ENCODE measurements around the gene CALML6. TPM values are rescaled to one million over a fixed set of nuclear protein-coding genes. Genes with fewer than 3 reads are reported as not detected.

CALML6 gene
- total and polyA plus RNA-seq, 2 of the 8 experiments (the other 6 are each of a cell fraction or from before 2014, with no cell fraction given): 0.54 to 1.3 TPM

- H2AK5ac ChIP-seq (ENCODE audit: low read depth, low read length): no peak overlapping the region
- no peaks in the 10 kb centered on the region for H3K79me2 ChIP-seq (ENCODE audit: control insufficient read depth in 1 of 2, insufficient read depth in 2 of 2, low read length in 2 of 2)
- ChIA-PET CTCF (ENCODE audit: partially characterized antibody) (interaction anchor here (0.8 to 3.1 kb wide), 8 partner anchors 13 to 118 kb away, joined by 3 to 13 read pairs (median 4); no protein-coding TSS in a partner anchor), POLR2A (ENCODE audit: partially characterized antibody) (interaction anchor here (1.7 kb wide), 1 partner anchor 9 kb away, joined by 14 read pairs; the partner anchor contains the start of gene TMEM52)
- H3K14ac ChIP-seq (ENCODE audit: insufficient read length): no peak overlapping the region
- no peaks in the 10 kb centered on the region; the same call in 1 of the 2 replicates for H3K23me2 ChIP-seq (ENCODE audit: low read depth, low read length)
- no peak overlapping the region for H4K8ac ChIP-seq (ENCODE audit: extremely low read depth, insufficient read depth, low read length)
- H3K56ac ChIP-seq (replicated peaks; ENCODE audit: insufficient read length, low read depth, low read length): no peak overlapping the region
- H3K9ac ChIP-seq (replicated peaks in 1 of 4; ENCODE audit: extremely low read depth in 1 of 4, low read depth in 3 of 4, low read length in 3 of 4): no peak overlapping the region
- H2BK120ac ChIP-seq (replicated peaks; ENCODE audit: low read depth, low read length): no peak overlapping the region
- H4K91ac ChIP-seq (replicated peaks; ENCODE audit: insufficient read length, low read length): no peak overlapping the region
- H3K4me2 ChIP-seq (ENCODE audit: insufficient read depth in 1 of 2, low read depth in 2 of 2, low read length in 2 of 2): no peak overlapping the region
- no peak overlapping the region for H2BK5ac ChIP-seq (ENCODE audit: low read depth, low read length)
- no peak for DNase-seq (ENCODE audit: low read depth in 1 of 2, low spot score in 2 of 2)
- H2BK12ac ChIP-seq (ENCODE audit: low read depth, low read length): no peak overlapping the region
- no peak overlapping the region for H2BK20ac ChIP-seq (ENCODE audit: low read length)
- no peak overlapping the region for H3K4me3 ChIP-seq (ENCODE audit: extremely low read depth in 1 of 4, insufficient read depth in 2 of 4, low read depth in 3 of 4, low read length in 4 of 4)
- TF ChIP-seq JUN (IDR thresholded peaks at IDR 0.05; ENCODE audit: low read depth, low read length) (no peak), E2F6 (IDR thresholded peaks at IDR 0.05) (no peak), YY1 (IDR thresholded peaks at IDR 0.05; ENCODE audit: low read depth, low read length) (peak; percentile 74), SP4 (IDR thresholded peaks at IDR 0.05; ENCODE audit: low read length) (no peak)
- H2BK15ac ChIP-seq (ENCODE audit: low read length): no peak overlapping the region; the same call in 1 of the 2 replicates
- WGBS, 2 experiments (ENCODE audit: extremely low coverage in 1 of 2, insufficient coverage in 1 of 2, insufficient read length in 1 of 2, insufficient replicate concordance in 2 of 2, low coverage in 1 of 2, low lambda C conversion rate in 2 of 2, missing lambda C conversion rate in 1 of 2): 87% methylated on average over 7 of the region's 10 CpGs; no CpG with 5 or more reads in 1 of the 2 experiments
- no peaks in the 10 kb centered on the region for H4K20me1 ChIP-seq (replicated peaks in 1 of 2; ENCODE audit: control insufficient read depth in 1 of 2, insufficient read depth in 2 of 2, low read length in 2 of 2)
- no peak overlapping the region for H3K27ac ChIP-seq (ENCODE audit: low read depth, low read length)
- no peaks in the 10 kb centered on the region for H3K79me1 ChIP-seq (ENCODE audit: low read depth, low read length)
- H3K23ac ChIP-seq (ENCODE audit: insufficient read length): no peak overlapping the region
- no peaks in the 10 kb centered on the region for H3K36me3 ChIP-seq (ENCODE audit: control insufficient read depth in 2 of 4, insufficient read depth in 4 of 4, low read length in 3 of 4)
- no peak overlapping the region for H2AFZ ChIP-seq (ENCODE audit: low read length)
- no peaks in the 10 kb centered on the region for H3K4me1 ChIP-seq (replicated peaks in 1 of 4; ENCODE audit: control insufficient read depth in 3 of 4, insufficient read depth in 4 of 4, low read length in 3 of 4)
- H3K18ac ChIP-seq (ENCODE audit: extremely low read depth, low read length): no peak overlapping the region
- no peaks in the 10 kb centered on the region; a peak in 1 of 7 replicates for H3K27me3 ChIP-seq (replicated peaks in 1 of 4; ENCODE audit: control insufficient read depth in 3 of 4, extremely low read depth in 1 of 4, insufficient read depth in 3 of 4, low read length in 3 of 4)
- no peak overlapping the region for H3K4ac ChIP-seq (replicated peaks; ENCODE audit: insufficient read length, low read depth, low read length)
- H4K5ac ChIP-seq (ENCODE audit: insufficient read length, low read depth, low read length): no peak overlapping the region
- FAIRE-seq: no peak
- peaks cover 2 to 15% of the 10 kb centered on the region in 2 experiments; a peak in 3 of 4 replicates for H3K9me3 ChIP-seq (ENCODE audit: insufficient read depth in 2 of 2, low read depth in 1 of 2, low read length in 1 of 2)
These were observed 14.1 kb downstream of the CALML6 start for GRCh38 chr1:1929102-1929638.
